GM18511 (cell line): ENCODE data around the gene LEFTY1.
A peak's percentile ranks its signal among the peaks of the same experiment; 100 is the strongest.
"Not testable (repeated sequence)": the region's sequence is repeated elsewhere in the genome, so short reads cannot be mapped to it uniquely, and the experiment has no call there.

Source experiments
- ATAC-seq: cut with Tn5 transposase; IDR thresholded peaks from one replicate; pipeline ENCODE4 v1.9.1; 2021; ENCODE audit warnings: mild to moderate bottlenecking, moderate library complexity; ENCODE audit not compliant: unreplicated experiment

The LEFTY1 gene

DNA sequence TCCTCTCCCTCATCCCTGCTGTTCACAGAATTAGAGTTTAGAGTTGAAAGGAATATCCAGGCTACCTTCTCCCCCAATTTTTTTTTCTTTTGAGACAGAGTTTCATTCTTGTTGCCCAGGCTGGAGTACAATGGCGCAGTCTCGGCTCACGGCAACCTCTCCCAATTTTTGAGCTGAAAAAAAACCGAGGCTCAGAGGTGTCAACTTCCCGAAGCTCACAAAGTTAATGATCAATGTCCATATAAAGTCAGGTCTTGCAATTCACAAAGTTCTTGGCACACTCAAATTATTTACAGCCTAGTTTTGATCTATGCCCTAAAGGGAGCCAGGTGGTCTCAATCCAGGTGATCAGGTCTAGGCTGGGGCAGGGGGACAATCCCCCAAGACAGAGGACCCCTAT, 797 bp upstream of the LEFTY1 start:
- ATAC-seq, result no peak

- no peak for ATAC-seq
Observed at GRCh38 chr1:225888289-225888897, 553 bp downstream of the LEFTY1 start.

DNA sequence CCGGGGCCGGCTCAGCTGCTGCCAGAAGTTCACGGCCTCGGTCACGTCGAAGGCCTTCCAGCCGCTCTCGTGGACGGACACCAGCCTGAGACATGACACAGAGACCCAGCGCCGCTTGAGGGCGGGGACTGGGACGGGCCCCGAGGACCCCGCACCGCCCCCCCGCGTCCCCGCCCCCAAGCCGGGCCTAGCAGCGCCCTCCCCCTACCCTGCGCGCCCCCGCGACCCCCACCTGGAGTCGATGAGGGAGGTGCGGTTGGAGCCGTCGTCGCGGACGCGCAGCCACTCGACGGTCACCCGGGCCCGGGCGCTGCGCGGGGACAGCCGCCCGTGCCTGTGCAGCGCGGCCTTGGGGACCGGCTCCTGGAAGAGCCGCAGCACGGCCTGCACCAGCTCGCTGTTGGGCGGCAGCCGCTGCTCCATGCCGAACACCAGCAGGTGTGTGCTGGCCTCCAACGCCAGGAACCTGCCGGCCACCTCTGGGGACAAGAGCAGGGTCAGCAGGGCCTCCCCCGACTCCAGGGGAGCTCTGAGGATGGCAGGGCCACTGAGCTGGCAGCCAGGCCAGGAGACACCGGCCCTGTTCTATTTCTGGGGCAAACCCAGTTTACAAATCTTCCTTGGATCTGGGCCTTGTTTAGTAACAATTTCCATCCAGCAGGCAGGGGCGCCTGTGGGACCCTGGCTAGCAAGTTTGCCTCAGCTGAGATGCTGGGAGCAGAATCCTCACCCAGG, 1.2 kb downstream of the LEFTY1 start:
- ATAC-seq, result not testable (repeated sequence)

DNA sequence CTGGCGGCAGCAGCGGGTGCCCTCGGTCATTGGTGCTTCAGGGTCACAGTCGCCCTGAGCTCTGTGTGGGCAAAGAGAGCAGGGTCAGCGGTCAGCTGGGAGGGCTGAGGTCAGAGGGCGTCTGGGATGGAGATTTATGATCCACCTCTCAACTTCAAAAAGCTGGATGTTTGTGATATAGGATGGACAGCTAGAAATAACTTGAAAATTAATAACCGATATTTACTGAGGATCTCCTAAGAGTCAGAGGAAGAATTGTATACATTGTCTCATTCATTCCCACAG, 2.0 kb downstream of the LEFTY1 start:
- ATAC-seq, result no peak

GRCh38 chr1:225886159-225887029, 2.6 kb downstream of the LEFTY1 start:
- ATAC-seq, result no peak

DNA sequence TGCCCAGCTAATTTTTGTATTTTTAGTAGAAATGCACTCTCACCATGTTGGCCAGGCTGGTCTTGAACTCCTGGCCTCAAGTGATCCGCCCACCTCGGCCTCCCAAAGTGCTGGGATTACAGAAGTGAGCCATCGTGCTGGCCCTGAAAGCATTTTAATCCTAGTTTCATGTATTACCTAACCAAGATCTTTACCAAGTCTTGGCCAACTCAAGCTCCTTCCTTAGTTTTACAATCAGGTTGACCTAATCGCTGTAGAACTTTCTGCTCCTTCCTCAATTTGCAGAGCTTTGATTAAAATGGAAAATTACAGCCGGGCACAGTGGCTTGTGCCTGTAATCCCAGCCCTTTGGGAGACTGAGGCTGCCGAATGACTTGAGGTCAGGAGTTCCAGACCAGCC, 3.6 kb downstream of the LEFTY1 start:
- no peak for ATAC-seq

- ATAC-seq, result no peak
Observed at GRCh38 chr1:225883616-225884265, 5.2 kb downstream of the LEFTY1 start.

- ATAC-seq, result peak; percentile 45
Observed at GRCh38 chr1:225882694-225883615, 6.0 kb downstream of the LEFTY1 start.

GRCh38 chr1:225881959-225882693, 6.8 kb downstream of the LEFTY1 start, which contains the start of gene TMEM63A:
TMEM63A (minus strand) TSS chr1:225882380; CDS start chr1:225877580, 4,800 bp downstream.
- ATAC-seq, result peak; percentile 81

DNA sequence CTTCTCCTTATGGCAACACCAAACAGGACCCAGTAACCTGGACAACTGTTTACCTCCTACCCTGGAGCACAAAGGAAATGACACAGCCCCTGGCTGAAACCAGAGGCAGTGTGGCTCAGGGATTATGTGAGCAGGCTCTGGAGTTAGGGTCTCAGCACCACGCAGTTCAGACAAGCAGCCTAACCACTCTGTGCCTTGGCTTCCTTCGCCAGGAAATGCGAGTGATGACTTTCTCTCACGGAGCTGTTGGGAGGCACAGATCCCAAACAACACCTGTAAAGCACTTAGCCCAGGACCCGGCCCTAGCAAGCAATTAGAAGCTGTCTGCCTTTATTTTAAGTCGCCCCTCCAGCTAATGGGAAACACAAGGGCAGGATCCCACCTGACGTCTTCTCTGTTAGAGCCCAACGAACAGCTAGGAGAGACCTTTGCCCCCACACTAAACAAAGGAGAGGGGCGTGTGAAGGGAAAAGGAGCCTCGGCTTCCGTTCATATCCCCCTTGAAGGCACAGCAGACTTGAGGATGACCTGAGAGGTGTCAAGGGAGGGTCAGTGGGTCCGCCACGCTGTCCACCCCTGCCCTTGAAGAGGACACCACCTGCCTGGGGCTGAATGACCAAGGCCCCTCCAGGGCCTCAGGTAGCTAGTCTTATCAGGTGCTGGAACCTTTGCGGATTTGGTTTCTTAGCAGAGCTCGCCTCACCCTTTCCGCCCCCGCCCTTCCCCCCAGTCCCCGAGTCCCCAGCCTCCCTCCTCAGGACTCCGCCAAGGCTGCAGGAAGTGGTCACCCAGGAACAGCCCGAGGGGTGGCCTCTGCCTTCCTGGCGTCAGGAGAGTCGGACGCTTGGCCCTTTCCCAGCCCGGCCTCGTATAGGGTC, 7.6 kb downstream of the LEFTY1 start:
- ATAC-seq, result peak; percentile 43

- ATAC-seq, result no peak
Observed at GRCh38 chr1:225880636-225881035, 8.3 kb downstream of the LEFTY1 start.

DNA sequence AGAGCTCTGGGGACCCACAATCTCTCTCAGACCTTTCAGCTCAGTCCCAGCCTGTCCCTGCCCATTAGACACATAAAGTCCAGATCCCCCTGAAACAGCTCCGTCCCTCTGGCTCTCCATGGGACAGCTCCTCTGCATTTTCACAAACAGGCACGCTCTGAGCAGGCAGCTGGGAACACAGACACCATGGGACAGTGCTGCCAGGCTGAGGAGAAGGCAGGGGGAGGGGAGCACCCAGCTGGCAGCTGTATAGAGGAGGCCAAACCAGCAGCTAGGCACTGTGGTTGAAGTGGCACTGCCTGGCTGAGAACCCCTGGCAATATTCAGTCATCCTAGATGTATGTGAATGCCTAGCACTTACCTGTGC, 8.7 kb downstream of the LEFTY1 start:
- ATAC-seq, result no peak

DNA sequence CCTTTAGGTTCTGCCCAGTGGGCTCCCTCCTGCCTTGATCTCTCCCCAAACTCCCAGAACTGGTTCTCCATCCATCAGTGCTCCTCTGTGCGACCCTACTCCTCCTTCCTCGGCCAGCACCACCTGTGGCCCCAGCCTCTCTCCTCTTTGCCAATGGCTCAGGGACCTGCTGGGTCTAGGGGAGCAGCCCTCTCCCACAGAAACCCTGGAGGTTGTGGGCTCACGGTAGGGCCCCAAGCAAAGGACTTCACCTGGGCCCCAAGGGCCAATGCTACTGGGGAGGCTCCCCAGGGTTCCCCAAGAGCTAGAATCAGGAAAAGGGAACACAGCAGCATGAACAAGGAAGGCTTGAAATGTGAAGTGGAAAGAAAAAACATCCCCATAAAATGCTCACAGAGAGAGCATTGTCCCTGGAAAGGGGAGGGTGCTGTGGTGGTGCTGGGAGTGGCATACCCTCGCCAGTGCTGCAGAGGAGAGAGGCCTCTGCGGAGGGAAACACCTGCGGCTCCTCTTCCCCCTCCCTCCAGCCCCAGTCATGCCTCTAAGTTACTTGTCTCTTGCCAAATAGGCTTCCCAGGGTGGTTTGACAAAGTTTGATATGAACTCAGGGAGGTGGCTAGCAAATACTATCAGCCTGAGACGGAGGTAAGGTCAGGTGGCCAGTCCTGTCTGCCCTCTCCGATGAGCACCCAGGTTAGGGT, 9.3 kb downstream of the LEFTY1 start:
- ATAC-seq, result no peak

- ATAC-seq, result no peak
Observed at GRCh38 chr1:225878282-225878681, 10.7 kb downstream of the LEFTY1 start.

DNA sequence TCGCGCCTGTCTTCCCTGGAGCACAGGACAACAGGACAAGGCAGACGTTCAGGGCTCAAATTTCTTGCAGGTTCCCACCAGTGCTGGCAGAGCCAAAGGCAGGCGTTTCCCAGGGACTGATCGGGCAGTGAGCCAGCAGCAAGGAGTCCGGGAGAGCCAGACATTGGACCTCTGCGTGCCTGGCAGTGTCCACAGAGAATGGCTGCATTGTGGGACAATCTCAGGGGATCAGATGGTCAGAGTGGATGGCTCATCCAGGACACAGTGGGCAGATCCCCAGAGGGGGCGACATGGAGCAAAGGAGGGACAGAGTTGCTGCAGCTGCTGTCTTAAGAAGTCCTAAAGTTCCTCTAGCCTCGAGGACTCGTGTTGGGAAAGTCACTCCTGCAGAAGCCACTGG, 11.4 kb downstream of the LEFTY1 start:
- ATAC-seq, result no peak

GRCh38 chr1:225876900-225877510, 11.9 kb downstream of the LEFTY1 start:
- ATAC-seq, result no peak

- ATAC-seq, result no peak
Observed at GRCh38 chr1:225875044-225875815, 13.7 kb downstream of the LEFTY1 start.
